Keratinocyte (primary cell): ENCODE results near the gene TCF23.

Experiments used
- CTCF ChIP-seq, 3 experiments: IDR thresholded peaks in 1 of 3; conservative IDR thresholded peaks in 1 of 3; optimal IDR thresholded peaks in 1 of 3; 2 replicates in 2 of 3; 3 replicates in 1 of 3; pipeline versions ENCODE3 to v1.5.1; 2011; ENCODE audit warnings: low read length in 3 of 3, mild to moderate bottlenecking in 3 of 3, moderate library complexity in 2 of 3, control low read depth in 1 of 3, inconsistent platforms in 1 of 3; ENCODE audit not compliant: insufficient read depth in 2 of 3; ENCODE audit errors: extremely low read depth in 1 of 3
- EZH2 ChIP-seq: IDR thresholded peaks from one replicate; pipeline ENCODE4 v1.6.1; 2012; ENCODE audit warnings: inconsistent platforms, mild to moderate bottlenecking, low read length, moderate library complexity

GRCh38 chr2:27127883-27128667 lies 20.7 kb upstream of the TCF23 start:
- TF ChIP-seq EZH2 (no peak), CTCF (optimal IDR thresholded peaks at IDR 0.05 in 1 of 3, IDR thresholded peaks at IDR 0.05 in 1 of 3, conservative IDR thresholded peaks at IDR 0.05 in 1 of 3; ENCODE audit: extremely low read depth in 1 of 3, insufficient read depth in 2 of 3, low read length in 3 of 3) (no peak)
